IPS-18c (cell line): ENCODE results near the gene TLE3.

Experiments used
- H3K4me3 ChIP-seq: 2 replicates; pipeline ENCODE4 v1.7.0; 2013; ENCODE audit warnings: low read depth, mild to moderate bottlenecking, low read length, moderate library complexity; ENCODE audit not compliant: insufficient read depth
- H3K9me3 ChIP-seq: one replicate; pipeline ENCODE4 v1.6.1; 2013; ENCODE audit warnings: mild to moderate bottlenecking, low read length, moderate library complexity; ENCODE audit not compliant: control insufficient read depth, insufficient read depth

The TLE3 gene

DNA sequence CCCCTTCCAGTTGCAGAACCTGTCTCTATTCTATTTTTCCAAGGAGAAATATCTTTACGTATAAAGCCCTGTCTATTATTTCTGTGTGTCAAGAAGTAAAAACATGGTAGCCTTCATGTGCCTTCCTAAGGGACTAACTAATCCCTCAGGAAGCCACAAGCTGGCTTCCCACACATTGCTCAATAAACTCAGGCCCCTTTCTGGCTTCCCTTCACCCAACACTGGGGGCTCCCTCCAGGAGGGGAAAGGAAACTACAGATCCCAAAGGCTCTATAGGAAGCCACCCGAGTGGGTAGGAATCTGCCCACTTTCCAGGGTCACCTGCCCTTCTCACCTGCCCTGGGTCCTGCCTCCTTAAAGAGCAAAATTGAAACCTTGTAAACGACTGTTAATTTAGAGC, 4.6 kb downstream of the TLE3 start:
- no peaks in the 10 kb centered on the region for H3K9me3 ChIP-seq
- H3K4me3 ChIP-seq: peak overlapping the region; percentile 41

DNA sequence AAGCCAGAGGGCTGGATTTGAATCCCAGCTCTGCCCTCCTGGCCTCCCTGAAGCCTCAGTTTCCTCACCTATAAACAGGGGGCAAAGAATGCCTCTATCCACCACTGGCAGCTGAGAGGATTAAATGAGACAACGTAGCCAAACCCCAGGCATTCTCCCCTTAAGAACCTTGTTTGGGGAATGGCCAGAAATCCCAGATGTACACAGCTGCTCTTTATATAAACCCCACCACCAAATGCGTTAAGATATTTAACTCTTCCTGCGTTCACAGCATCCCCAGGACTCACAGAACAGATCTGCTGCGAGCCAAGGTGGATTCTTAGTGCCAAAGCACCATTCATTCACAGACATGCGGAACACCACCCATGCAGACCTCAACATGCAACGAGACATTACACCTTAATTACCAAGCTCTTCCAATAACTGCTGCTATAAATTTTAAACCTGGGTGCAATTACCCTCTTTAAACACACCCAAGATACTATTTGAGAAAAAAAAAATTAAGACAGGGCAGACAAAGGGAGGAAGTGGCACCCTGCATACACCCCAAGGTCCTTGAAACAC, 5.2 kb downstream of the TLE3 start:
- Histone ChIP-seq H3K9me3 (no peaks in the 10 kb centered on the region), H3K4me3 (no peak overlapping the region)

DNA sequence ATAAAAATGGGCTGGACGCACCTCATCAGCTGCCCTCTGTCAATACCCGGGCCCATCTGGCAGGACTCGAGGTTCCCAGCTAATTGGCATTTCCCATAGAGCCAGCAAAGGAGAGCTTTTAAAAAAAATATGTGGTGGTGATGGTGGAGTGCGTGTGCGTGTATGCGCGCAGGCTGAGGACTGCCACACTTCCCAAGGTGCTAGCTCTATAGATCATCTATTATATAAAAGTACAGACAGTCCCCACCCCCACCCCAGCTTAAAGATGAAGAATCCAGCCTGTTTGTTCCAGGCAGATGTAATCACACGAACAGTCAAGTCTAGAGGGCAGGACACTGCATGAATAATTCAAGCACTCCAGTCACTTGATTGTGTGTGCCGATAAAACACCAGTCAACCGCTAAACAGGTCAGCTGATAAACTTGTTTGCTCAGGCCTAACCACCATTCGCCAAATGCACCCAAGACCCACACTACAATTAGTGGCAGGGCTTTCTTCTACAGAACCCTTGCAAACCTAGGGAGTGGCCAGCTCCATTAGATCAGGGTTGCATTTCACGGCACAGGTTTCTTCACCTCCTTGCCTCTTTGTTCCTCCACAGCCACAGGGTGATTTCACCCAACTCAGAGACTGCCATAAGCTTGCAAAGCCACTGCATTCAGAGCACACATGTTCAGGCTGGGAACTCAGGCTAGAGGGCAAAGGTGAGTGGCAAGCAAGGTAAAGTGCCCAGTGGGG, 5.8 kb downstream of the TLE3 start:
- Histone ChIP-seq H3K4me3 (no peak overlapping the region), H3K9me3 (no peaks in the 10 kb centered on the region)

GRCh38 chr15:70090436-70091296, 7.1 kb downstream of the TLE3 start:
- Histone ChIP-seq H3K4me3 (no peak overlapping the region), H3K9me3 (no peaks in the 10 kb centered on the region)

DNA sequence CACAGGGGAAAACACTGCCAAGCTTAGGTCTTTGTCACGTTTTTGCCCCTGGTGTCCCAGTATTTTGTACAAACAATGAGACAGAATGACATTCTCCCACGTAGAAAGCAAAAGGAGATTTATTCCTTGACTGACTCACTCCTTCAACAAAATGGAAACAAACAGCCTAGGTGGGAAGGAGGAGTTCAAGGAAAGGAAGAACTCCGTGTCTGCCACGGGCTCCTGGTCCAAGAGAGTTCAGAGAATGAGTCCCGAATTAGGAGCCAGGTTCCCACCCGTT, 8.1 kb downstream of the TLE3 start:
- H3K4me3 ChIP-seq: no peak overlapping the region
- H3K9me3 ChIP-seq: no peaks in the 10 kb centered on the region

- Histone ChIP-seq H3K4me3 (no peak overlapping the region), H3K9me3 (no peaks in the 10 kb centered on the region)
These were observed 8.6 kb downstream of the TLE3 start for GRCh38 chr15:70088887-70089691.

DNA sequence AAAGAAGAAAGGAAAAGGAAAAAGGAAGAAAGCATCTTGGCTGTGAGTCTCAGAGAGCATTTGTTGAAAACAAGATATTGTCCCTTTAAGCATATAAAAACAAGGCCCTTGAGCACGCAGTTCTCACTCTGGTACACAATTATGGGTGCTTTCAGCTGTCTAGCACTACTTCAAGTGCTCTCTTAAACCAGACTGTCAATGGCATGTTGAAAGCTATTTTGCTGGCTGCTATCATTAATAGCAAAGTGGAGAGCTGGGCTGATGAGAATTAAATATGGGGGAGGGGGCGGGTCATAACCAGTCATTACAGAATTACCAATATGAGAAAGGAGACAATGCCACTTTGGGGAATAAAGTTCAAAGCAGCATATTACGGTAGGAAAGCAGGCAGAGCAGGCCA, 9.3 kb downstream of the TLE3 start:
- H3K9me3 ChIP-seq: no peaks in the 10 kb centered on the region
- no peak overlapping the region for H3K4me3 ChIP-seq

DNA sequence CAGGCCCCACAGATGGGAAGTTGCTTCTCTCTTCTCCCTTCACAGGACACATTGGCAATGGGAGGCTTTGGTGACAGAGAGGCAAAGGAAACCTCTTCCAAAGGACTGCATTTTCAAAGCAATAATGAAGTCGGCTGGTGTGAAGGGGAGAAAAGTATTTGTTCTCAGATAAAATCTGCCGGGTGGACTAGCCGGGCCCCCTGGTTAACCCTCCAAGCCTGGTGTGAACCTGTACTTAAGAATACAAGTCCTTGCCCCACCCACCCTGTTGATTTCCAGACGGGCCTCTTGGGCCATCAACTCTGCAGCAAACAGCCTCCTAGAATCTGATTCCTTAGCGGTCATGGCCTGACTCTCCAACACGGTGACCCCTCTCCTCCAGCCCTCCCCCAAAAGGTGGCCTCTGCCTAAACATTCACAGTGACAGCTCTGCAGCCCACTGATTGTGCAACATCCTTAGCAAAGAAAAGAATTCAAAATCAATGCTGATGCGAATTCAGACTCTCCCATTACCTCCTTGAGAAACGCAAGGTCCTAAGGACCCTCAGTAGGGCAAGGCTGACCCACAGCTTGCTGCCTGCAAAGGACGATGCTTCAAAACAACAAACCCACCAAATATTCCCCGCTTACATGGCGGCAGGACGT, 9.9 kb downstream of the TLE3 start:
- H3K4me3 ChIP-seq: 0 out of 2 replicates have a peak overlapping the region, but pooled peaks have one; percentile 9

DNA sequence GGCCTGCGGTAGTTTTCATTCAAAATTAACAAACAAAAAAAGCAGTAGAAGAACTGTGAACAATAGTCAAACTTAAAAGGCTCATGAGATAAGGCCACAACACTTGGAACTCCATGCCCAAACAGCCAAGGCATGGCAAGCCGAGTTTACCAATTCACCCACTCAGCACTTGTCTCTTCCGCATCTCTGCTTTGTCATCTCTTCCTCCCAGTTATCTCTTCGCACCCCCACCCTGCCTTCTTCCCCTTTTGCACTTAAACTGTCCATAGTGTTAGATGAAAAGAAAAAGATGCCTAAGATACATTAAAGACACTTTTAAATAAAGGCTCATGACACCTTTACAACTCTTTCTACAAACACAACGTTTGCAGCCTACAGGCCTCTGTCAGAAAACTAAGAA, 11.1 kb downstream of the TLE3 start:
- H3K4me3 ChIP-seq: no peak overlapping the region
- H3K9me3 ChIP-seq: no peaks in the 10 kb centered on the region

More for the DNA sequence above, 9.9 kb downstream of the TLE3 start:
- no peaks in the 10 kb centered on the region for H3K9me3 ChIP-seq

DNA sequence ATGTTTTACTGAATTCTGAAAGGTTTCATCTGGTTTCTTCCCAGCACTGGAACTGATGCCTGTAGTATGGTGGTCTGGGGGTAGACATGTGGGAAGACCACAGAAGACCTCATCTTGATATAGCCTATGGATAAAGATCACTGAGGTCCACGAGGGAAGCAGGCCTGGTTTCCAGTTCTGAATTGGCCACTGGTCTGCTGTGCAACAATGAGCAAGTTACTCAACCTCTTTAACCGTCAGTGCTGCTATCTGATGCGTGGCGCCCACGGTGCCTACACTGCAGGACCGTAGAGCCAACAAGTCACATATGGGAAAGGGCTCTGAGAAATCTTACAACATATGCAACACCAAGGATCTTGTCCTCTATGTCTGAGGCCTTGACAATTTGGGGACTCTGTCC, 13.3 kb downstream of the TLE3 start:
- H3K9me3 ChIP-seq: no peaks in the 10 kb centered on the region

GRCh38 chr15:70083946-70084345, 13.8 kb downstream of the TLE3 start:
- Histone ChIP-seq H3K9me3 (no peaks in the 10 kb centered on the region), H3K4me3 (no peak overlapping the region)

More for the DNA sequence above, 13.3 kb downstream of the TLE3 start:
- H3K4me3 ChIP-seq: no peak overlapping the region

DNA sequence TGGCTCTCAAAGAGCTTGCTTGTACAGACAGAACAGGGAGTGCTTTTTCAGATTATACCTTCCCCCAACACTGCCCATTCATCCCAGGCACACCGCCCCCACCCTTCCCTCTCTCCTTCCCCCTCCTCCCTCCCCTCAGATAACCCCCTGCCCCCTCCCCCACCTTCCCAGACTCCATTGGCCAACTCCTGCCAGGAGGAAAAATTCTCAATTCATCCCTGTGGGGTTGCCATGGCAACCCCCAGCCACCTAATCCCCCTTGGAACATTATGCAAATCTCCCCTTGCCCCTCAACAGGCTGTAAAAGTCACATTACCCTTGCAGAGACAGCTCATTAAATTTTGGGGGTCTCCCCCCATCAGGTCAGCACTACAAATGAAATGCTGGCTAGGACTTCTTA, 14.3 kb downstream of the TLE3 start:
- H3K9me3 ChIP-seq: no peaks in the 10 kb centered on the region
- no peak overlapping the region; the same call in 1 of the 2 replicates for H3K4me3 ChIP-seq

DNA sequence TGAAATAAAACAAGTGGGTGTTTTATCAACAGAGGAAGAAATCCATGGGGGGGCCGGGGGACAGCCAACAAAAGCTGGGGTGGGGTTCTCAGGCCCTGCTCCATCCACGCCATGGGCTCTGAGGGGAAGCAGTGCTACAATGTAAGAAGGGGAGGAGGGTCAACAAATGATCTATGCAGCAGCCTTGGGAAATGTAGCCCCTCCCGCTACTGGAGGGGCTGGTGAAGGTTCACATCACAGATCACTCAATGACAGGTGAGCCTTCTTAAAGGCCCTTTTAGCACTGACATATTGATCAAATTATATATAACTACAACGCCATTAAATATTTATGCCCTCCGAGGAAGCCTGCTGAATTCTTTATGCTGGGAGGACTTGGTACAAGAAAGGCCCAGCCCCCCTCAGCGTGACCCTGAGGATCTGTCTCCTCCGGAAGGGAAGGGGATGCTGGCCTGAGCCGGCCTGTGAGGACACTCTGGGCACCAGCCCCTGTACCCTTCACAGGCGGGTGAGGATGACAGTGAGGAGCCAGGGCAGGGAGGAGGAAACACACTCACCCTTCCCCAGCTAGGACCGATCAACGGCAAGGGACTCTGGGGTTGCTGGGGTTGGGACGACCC, 15.3 kb downstream of the TLE3 start:
- no peaks in the 10 kb centered on the region for H3K9me3 ChIP-seq
- H3K4me3 ChIP-seq: no peak overlapping the region; the same call in 1 of the 2 replicates

DNA sequence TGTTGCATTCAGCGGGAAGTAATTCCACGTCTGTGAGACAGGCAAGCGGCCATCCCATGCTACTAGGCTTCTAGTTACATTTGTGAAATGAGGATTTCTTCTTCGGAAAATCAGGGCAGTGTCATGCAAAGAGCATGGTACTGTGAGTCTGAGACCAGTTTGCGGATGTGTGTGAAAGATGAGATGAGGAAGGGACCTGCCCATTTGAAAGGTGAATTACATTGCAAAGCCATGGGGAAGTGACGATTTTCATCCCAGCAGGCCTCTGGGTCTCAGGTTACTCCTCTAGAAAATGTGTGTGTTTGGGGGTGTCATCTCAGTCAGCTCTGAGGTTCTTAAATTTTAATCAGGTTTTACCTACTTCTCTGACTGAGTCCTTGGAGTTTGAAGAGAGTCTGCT, 16.1 kb downstream of the TLE3 start:
- Histone ChIP-seq H3K4me3 (peak overlapping the region; percentile 22; the same call in 1 of the 2 replicates), H3K9me3 (no peaks in the 10 kb centered on the region)

DNA sequence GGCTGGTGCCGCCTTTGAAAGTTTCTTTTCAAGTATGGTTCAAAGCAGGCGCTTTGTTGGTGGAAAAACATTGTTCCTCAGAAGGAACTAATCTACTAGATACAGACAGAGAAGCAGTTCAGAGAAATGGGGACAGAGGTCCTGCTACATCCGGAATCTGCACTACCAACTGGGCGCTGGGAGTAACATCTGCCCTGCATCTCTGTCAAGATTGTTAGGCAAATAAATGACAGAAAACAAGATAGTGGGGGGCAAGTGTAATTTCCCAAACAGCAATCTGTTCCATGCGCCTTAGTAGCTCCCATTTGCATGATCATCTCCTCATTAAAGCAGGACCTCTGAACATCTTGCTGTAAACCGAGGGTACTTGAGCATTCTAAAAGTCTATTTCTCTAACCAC, 17.4 kb downstream of the TLE3 start:
- no peak overlapping the region for H3K4me3 ChIP-seq
- no peaks in the 10 kb centered on the region for H3K9me3 ChIP-seq

DNA sequence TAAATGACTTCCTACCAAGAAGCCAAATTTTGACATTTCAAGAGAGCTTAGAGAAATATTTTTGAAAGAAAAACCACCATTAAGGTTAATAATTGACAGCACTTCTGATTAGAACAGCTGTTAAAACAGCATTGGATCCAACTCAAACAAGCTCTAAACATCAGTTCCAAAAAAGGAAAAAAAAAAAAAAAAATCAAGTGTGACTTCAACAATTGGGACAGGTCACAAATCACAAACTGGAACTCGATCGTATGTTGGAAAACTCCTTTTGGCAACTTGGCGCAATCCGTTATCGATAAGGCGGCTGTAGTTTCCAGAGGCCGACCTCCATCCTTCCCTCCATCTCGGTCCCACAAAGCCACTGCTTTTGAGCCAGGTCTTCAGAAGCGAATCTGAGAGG, 17.8 kb downstream of the TLE3 start:
- H3K9me3 ChIP-seq: no peaks in the 10 kb centered on the region
- H3K4me3 ChIP-seq: no peak overlapping the region
